ENCODE measurements around the gene KIF7. TPM values are rescaled to one million over a fixed set of nuclear protein-coding genes. Genes with fewer than 3 reads are reported as not detected.

KIF7 gene
- total and polyA plus RNA-seq, 10 of the 15 experiments (the other 5 are each of a cell fraction or from before 2014, with no cell fraction given), result 0.01 to 0.36 (median 0.10) TPM; not detected in 2

DNA sequence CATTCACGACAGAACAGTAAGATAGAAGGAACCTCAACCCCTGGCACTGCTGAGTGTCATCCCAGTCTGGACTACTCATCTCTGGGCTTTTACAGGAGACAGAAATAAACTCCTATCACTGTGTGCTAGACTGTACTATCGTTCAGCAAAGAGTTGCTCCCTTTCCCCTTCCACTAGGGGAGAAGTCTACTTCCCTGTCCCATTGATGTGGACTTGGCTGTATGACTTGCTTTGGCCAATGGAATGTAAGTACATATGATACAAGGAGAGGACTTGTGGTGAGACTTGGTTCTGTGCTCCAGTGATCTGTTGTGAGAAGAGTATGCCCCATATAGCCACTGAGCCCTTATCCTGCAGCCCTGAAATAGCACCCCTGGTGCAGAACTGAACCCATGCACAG is 5.3 kb upstream of the KIF7 start (continued):
- TF ChIP-seq SUZ12 (IDR thresholded peaks at IDR 0.05; ENCODE audit: unreplicated experiment) (no peak), POLR2AphosphoS5 (IDR thresholded peaks at IDR 0.05; ENCODE audit: low read length) (no peak), YY1 (IDR thresholded peaks at IDR 0.05; ENCODE audit: low read depth, low read length) (no peak)

DNA sequence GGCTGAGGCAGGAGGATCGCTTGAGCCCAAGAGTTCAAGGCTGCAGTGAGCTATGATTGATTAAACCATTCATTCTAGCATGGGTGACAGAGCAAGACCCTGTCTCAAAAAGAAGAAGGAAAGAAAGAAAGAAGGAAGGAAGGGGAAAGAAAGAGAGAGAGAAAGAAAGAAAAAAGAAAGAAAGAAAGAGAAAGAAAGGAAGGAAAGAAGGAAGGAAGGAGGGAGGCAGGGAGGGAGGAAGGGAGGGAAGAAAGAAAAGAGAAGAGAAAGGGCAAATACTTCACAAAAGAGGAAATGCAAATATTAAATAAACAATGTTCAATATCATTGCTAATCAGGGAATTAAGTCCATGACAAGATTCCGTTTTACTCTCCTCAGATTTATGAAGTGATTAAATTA is 4.0 kb upstream of the KIF7 start:
- ChIA-PET CTCF (no interaction called here), RAD21 (ENCODE audit: unreplicated experiment) (no interaction called here), SMC1A (ENCODE audit: uncharacterized antibody, unreplicated experiment) (no interaction called here), POLR2A (no interaction called here)
- ATAC-seq (no peak), FAIRE-seq (no peak), DNase-seq (ENCODE audit: low read depth, low spot score) (no peak)
- H3K9me3 ChIP-seq (replicated peaks; ENCODE audit: control insufficient read depth, insufficient read depth, low read length), result no peaks in the 10 kb centered on the region
- no peaks in the 10 kb centered on the region for H3K4me1 ChIP-seq (ENCODE audit: control insufficient read depth, insufficient read depth, low read length)
- H3K79me2 ChIP-seq (ENCODE audit: control insufficient read depth, insufficient read depth, low read length), result no peaks in the 10 kb centered on the region
- 18% methylated on average over 2 of the region's 2 CpGs for WGBS (ENCODE audit: insufficient coverage, insufficient replicate concordance, low lambda C conversion rate, missing lambda C conversion rate)
- in situ Hi-C loops (cut with MboI) (no loop called here), intact Hi-C loops (cut with micrococcal nuclease; ENCODE audit: unreplicated experiment) (no loop called here)
- H3K27me3 ChIP-seq (replicated peaks in 1 of 2; ENCODE audit: control insufficient read depth in 2 of 2, insufficient read depth in 2 of 2, low read length in 1 of 2), result peaks cover 0 to 7% of the 10 kb centered on the region in 2 experiments; a peak in 3 of 4 replicates
- no peak overlapping the region for H3K4me2 ChIP-seq (ENCODE audit: control insufficient read depth, insufficient read depth)
- H3K36me3 ChIP-seq (ENCODE audit: control insufficient read depth in 2 of 2, insufficient read depth in 2 of 2, low read length in 1 of 2), result no peaks in the 10 kb centered on the region
- H3K9ac ChIP-seq (ENCODE audit: control insufficient read depth, insufficient read depth, low read length), result no peak overlapping the region
- H2AFZ ChIP-seq (ENCODE audit: control insufficient read depth, low read depth, low read length), result no peak overlapping the region
- H3K4me3 ChIP-seq, result no peak overlapping the region
- no peak overlapping the region for H3K27ac ChIP-seq (ENCODE audit: control insufficient read depth, insufficient read depth)
- H4K20me1 ChIP-seq (ENCODE audit: control insufficient read depth, insufficient read depth), result no peaks in the 10 kb centered on the region
- no TSS peak for BruUV-seq (replicated peaks)
- no peak for TF ChIP-seq KAT2A (conservative IDR thresholded peaks at IDR 0.05; ENCODE audit: control insufficient read depth, low read depth, low read length)
- TF ChIP-seq CBX3 (IDR thresholded peaks at IDR 0.05; ENCODE audit: borderline replicate concordance, low read depth), result no peak
- TF ChIP-seq NFYB (IDR thresholded peaks at IDR 0.05; ENCODE audit: insufficient read depth, low read depth, low read length), result no peak
- TF ChIP-seq, protein P1, sequence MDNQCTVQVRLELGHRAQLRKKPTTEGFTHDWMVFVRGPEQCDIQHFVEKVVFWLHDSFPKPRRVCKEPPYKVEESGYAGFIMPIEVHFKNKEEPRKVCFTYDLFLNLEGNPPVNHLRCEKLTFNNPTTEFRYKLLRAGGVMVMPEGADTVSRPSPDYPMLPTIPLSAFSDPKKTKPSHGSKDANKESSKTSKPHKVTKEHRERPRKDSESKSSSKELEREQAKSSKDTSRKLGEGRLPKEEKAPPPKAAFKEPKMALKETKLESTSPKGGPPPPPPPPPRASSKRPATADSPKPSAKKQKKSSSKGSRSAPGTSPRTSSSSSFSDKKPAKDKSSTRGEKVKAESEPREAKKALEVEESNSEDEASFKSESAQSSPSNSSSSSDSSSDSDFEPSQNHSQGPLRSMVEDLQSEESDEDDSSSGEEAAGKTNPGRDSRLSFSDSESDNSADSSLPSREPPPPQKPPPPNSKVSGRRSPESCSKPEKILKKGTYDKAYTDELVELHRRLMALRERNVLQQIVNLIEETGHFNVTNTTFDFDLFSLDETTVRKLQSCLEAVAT (IDR thresholded peaks at IDR 0.05), result no peak
- no peak for TF ChIP-seq PML (IDR thresholded peaks at IDR 0.05; ENCODE audit: low read length)
- TF ChIP-seq, protein P2, sequence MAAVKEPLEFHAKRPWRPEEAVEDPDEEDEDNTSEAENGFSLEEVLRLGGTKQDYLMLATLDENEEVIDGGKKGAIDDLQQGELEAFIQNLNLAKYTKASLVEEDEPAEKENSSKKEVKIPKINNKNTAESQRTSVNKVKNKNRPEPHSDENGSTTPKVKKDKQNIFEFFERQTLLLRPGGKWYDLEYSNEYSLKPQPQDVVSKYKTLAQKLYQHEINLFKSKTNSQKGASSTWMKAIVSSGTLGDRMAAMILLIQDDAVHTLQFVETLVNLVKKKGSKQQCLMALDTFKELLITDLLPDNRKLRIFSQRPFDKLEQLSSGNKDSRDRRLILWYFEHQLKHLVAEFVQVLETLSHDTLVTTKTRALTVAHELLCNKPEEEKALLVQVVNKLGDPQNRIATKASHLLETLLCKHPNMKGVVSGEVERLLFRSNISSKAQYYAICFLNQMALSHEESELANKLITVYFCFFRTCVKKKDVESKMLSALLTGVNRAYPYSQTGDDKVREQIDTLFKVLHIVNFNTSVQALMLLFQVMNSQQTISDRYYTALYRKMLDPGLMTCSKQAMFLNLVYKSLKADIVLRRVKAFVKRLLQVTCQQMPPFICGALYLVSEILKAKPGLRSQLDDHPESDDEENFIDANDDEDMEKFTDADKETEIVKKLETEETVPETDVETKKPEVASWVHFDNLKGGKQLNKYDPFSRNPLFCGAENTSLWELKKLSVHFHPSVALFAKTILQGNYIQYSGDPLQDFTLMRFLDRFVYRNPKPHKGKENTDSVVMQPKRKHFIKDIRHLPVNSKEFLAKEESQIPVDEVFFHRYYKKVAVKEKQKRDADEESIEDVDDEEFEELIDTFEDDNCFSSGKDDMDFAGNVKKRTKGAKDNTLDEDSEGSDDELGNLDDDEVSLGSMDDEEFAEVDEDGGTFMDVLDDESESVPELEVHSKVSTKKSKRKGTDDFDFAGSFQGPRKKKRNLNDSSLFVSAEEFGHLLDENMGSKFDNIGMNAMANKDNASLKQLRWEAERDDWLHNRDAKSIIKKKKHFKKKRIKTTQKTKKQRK (IDR thresholded peaks at IDR 0.05; ENCODE audit: low read depth, low read length), result no peak

Measured in GM12878 (cell line).